DMS 273 treated with DMSO at 0.1 percent for 48 hours (cell line): ENCODE data around the gene UBE2I.

Experiments
- DNase-seq: peaks from one replicate; lab custom pipeline; 2025; lab: John Stamatoyannopoulos, UW

UBE2I gene

GRCh38 chr16:1361685-1362360, 52.4 kb downstream of the UBE2I start:
- DNase-seq, result no peak

GRCh38 chr16:1362807-1363206, 53.4 kb downstream of the UBE2I start:
- DNase-seq, result no peak

GRCh38 chr16:1363501-1364041, 54.1 kb downstream of the UBE2I start:
- DNase-seq, result no peak

- no peak for DNase-seq
Measured at GRCh38 chr16:1364510-1364909, 55.1 kb downstream of the UBE2I start.

- no peak for DNase-seq
Measured at GRCh38 chr16:1366060-1366711, 56.8 kb downstream of the UBE2I start.

GRCh38 chr16:1366712-1367299, 57.4 kb downstream of the UBE2I start:
- DNase-seq, result no peak

- no peak for DNase-seq
Measured at GRCh38 chr16:1367486-1368174, 58.2 kb downstream of the UBE2I start.

- no peak for DNase-seq
Measured at GRCh38 chr16:1371054-1371978, 61.9 kb downstream of the UBE2I start.

GRCh38 chr16:1372292-1372950, 63.0 kb downstream of the UBE2I start:
- no peak for DNase-seq

- no peak for DNase-seq
Measured at GRCh38 chr16:1374418-1375297, 65.2 kb downstream of the UBE2I start.

GRCh38 chr16:1375298-1375640, 65.8 kb downstream of the UBE2I start:
- DNase-seq, result no peak

- no peak for DNase-seq
Measured at GRCh38 chr16:1375741-1376410, 66.4 kb downstream of the UBE2I start.
